Germinal center (tissue), 1 donor: ENCODE results near the gene ADRA2B.
A peak's percentile ranks its signal among the peaks of the same experiment; 100 is the strongest.

Experiments used
- DNase-seq: peaks from one replicate; pipeline ENCODE4 v3.0.0; 2012; ENCODE audit warnings: mixed read lengths, low spot score

Gene ADRA2B

DNA sequence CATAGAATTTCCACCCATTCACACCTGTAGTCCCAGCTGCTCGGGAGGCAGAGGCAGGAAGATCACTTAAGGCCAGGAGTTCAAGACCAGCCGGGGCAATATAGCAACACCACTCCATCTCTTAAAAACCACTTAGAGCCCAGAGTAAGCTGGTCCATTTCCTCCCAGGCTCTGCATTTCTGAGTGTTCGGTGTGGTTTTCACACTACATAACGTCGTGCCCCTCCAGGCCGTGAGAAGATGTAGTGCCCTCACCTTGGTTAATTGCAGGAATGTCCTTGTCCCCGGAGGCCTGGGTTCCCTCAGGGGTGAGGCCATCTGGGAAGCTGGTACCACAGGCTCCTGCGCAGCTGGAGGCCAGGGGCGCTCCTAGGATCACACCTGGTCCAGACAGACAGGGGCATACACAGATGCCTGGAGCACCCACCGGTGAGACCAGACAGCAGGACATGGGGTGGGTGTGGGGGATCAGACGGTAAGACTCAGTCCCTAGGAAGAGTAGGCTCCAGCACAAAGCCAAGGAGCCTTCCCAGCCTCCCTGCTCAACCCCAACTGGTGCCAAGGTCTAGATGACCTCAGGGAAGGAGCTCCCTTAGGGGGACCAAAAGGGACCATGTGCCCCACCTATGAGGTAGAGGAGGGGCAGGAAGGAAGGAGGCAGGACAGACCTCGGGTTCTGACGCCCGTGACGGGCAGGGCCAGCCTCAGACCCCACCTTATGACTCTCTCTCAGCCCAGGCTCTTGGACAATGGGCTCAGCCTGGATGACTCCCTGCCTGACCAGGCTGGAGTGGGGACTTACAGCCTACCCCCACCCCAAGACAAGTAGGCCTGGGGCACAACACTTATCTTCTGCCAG, 21.2 kb upstream of the ADRA2B start:
- DNase-seq: no peak

DNA sequence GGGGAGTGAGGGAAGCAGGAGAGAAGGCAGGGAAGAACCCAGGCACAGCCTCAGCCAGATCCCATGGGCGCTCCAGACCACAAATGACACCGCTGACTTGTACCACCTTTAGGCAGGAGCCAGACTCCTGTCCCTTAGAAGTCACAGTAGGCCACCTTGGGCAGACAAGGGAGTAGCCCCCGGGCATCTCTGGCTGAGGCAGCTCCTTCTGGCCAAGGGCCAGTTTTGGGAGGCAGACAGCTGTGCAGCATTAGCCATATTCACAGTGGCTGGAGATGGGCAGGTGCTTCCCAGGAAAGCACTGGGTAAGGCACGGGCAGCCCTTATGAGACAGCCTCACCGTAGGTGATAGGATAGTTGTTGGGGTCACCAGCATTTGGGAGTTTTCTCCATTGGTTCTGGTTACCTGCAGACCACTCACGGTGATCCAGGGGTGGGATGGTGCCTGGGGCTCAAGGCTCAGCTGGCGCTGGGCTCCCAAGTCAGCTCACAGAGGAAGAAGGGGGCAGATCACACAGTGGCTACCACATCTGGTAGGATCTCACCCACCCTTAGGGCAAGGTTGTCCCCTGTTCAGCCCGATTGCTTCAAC, 19.9 kb upstream of the ADRA2B start:
- DNase-seq: no peak

DNA sequence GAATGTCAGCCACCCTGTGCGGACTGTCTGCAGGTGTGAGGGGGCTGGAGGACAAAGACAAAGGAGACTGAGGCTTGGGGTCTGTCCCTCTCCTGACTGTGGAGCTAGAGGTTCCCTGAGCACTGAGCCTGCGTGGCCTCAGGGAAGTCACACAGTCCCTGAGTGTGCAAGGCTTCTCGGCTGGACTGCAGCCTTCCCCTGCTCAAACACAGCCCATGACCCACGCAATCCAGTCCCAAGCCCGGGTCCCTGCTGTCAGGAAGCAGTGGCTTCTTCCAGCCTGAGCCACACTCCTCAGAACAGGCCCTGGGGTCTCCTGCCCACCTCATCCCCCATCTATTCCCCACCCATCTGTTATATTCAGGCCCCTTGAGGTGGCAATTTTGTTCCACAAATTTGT, 19.2 kb upstream of the ADRA2B start:
- DNase-seq: no peak

- DNase-seq: no peak
These were observed 18.8 kb upstream of the ADRA2B start for GRCh38 chr2:96135171-96135570.

DNA sequence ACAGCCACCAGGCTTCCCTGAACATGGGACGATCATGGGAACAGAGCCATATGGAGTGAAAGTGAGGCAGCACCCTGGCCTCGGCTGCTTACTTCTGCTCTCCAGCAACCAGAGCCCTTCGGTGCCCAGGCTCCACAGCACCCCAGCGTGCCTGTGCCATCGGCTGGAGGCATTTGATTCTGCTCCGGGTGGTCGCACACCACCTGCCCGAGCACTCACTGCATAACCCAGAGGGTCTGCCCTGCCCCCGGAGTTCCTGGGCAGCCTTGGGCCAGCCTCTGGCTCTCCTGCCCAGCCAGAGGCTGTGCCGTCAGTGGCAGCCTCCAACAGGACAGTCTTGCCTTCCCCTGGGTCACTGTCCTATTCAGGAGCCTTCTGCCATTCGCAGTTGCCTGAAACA, 18.1 kb upstream of the ADRA2B start:
- no peak for DNase-seq

DNA sequence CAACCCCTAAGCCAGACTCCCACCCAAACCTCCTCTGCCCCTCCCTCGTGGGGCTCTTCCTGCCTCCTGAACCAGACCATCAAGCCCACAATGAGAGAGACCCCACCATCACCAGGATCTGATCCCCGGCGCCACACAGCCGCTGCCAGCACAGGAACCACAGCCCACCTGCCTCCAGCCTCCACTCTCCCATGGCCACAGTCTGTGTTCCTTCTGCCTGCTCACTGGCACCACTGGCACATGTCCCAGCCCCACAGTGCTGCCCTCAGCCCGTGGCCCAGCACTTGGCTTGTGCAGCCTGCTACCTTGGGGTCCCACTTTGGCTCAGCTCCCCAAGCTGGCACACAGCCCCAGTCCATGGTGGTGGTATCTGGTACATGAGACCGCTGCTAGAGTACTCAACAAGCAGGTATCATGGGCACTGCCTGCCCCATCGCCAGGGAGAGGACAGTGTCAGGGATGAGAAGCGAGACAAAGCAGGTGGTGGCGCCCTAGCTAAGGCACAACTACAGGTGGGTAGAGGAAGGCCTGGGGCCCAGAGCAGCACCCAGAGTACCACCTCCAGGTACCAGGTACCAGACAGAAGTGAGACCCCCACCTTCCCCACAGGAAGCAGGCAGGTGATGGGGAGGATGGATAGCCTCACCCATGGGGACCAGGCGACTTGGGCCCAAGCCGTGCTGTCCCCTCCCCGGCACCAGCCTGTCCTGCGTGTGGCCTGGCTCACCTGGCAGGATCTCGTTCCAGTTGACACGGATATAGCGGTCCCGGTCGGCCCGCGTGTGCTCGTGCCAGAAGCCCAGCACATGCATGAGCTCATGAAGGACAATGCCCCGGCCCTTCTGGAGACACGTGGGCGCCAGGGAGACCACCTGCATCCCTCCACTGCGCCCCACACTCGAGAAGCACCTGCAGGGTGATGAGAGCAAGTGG, 15.7 kb upstream of the ADRA2B start:
- no peak for DNase-seq

DNA sequence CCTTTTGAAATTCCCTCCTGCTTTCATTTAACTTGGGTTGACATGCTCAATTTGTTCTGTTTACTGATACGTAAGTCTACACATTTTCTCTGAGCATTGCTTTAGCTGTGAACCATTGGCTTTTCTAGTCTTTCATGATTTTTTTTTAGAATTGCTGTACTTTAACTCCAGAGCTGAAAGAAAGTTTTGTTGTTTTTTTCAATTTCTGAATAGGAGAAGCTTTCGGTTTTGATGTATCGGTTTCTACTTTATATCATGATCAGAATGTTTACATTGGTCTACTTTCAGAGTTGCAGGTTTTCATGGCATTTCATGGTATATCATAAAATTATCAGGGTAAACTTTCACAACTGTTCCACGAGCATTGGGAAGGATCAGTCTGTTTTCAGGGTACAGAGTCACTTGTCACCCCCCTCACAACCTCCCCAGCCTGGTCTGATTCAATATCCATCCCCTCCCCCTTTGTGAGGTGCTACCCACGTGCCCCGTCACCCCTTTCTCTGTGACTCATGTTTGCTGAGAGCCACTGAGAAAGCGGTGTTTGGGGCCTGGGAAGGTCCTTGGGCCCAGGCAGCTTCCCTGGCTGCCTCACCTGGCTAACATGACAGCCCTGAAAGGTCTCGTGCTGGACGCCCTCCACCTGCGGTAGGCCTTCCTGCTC, 14.9 kb upstream of the ADRA2B start:
- no peak for DNase-seq

DNA sequence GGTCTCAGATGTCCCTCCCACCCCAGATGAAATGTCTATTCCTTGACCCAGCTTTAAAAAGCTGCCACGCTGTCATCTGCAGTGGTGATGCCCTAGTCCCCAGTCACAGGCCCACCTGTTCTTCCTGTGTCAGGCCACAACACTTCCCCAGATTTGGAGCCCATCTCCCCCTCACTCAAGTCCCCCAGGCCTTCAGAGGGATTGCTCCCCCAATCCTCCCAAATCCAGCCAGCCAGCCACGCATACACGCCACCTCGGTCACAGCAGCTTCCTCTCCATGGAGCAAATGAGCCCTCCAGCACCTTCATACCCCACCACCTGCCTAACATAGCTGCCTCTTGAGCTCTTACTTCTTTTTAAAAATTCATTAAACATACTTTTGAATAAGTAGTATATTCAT, 14.1 kb upstream of the ADRA2B start:
- no peak for DNase-seq

DNA sequence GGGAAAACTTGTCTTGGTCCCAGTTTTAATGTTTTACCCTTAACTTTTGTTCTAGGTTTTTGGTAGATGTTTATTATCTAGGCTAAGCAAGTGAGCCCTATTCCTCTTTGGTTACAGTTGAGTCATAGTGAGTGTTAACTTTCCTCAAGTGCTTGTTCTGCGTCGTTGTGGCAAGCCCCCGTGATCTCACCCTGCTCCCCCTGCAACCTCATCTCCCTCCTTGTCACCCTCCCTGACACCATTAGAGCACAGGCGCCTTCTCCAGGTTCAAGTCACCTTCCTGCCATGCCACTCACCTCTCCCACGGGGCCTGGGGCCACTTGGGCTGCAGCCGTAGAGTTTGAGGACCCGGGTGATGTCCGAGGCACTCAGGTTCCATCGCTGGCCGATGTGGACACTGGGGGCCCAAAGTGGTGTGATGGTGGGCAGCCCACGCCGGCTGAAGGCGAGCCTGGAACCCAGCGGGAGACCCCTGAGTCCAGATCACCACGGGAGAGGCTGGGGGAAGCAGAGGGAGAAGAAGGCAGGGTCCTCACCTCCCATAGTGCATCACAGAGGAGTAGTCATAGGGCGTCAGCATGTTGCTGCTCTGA, 13.3 kb upstream of the ADRA2B start:
- DNase-seq: no peak

DNA sequence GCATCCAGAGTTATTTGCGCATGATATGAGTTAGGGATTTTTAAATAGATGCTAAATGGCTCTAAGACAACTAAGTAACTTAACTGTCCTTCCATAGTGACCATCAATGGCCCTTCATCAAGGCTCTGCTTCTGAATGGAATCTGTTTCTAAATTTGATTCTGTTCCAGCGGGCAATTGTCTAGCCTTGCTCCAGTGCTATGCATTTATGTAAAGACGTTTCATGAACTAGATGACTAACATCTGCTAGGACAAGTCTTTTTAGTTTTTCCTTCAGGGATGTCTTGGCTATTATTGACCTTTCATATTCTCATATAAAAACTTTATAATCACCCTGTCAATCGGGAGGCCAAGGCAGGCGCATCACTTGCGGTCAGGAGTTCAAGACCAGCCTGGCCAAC, 12.1 kb upstream of the ADRA2B start:
- DNase-seq: no peak

GRCh38 chr2:96124406-96125265, 8.3 kb upstream of the ADRA2B start:
- no peak for DNase-seq

DNA sequence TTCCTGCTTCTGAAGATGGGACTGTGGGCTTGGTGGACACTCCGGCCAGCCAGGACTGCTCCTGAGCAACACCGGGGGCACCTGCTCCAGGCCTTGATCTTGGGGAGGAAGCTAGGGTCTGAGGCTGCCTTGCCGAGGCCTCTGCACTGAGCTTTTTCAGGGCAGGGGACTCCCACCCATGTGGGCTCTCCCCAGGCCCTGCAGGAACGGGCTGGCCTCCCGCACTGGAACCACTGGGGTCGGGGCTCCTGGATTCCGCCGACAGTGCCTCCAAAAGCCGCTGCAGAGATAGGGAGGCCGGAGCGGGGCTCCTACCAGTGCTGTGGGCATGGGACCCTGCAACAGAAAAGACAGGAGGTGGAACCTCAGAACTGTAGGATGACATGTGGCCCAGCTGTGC, 7.6 kb upstream of the ADRA2B start:
- DNase-seq: no peak

DNA sequence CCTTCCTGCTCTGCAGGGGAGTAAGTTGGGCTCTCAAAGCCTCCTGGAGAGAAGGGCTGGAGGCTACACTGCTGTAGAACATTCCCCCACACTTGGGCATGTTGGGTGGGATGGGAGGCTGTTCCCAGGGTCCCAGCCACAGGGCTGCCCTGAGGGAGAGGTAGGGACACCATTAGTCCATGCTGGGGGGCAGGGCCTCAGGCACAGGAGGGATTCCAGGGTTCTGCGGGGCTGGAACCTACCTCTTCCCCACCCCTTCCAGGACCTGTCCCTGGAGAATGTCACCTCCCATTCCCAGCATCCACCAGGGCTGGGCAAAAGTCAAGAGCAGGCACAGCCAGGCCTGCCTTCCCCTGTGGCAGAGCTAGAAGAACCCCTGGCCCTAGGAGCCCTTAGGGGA, 6.9 kb upstream of the ADRA2B start:
- no peak for DNase-seq

DNA sequence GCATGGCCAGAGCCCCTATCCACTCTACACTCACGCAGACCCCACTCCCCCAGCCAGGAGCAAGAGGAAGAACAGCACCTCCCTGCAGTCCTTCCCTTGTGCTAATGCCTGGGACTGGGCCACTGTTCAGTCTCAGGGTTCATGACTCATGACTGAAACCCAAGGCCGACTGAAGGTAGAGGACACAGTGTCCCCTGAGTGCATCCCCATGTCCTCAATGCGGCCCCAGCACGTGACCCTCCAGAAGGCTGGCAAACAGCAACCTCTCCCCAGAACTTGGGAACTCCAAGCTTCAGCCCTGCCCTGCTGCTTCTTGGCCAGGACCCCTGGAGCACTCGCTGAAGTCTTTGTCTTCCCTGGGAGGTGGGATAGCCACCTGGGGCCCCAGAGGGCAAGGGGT, 6.0 kb upstream of the ADRA2B start:
- no peak for DNase-seq

- no peak for DNase-seq
These were observed 5.0 kb upstream of the ADRA2B start for GRCh38 chr2:96121414-96121813.

DNA sequence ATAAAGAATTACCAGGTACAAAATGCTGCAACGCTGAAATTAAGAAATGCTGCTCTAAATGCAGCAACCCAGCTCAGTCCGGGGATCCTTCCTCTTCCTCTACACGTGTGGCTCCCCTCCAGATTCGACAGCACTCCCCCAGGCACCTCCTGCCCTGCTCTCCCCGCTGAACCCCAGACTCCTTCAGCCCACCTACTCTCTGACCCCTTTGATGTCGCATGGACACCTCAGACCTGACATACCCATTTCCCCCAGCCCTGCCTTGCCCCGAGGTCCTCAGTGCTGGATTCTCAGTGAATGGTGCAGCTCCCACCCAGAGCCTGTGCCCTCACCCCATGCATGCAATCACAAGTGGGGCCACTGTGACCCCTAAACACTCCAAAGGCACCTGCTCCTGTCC, 4.6 kb upstream of the ADRA2B start:
- DNase-seq: no peak

- peak; percentile 42 for DNase-seq
These were observed 3.8 kb upstream of the ADRA2B start for GRCh38 chr2:96120091-96120720.

- no peak for DNase-seq
These were observed 3.0 kb upstream of the ADRA2B start for GRCh38 chr2:96119389-96119751.

DNA sequence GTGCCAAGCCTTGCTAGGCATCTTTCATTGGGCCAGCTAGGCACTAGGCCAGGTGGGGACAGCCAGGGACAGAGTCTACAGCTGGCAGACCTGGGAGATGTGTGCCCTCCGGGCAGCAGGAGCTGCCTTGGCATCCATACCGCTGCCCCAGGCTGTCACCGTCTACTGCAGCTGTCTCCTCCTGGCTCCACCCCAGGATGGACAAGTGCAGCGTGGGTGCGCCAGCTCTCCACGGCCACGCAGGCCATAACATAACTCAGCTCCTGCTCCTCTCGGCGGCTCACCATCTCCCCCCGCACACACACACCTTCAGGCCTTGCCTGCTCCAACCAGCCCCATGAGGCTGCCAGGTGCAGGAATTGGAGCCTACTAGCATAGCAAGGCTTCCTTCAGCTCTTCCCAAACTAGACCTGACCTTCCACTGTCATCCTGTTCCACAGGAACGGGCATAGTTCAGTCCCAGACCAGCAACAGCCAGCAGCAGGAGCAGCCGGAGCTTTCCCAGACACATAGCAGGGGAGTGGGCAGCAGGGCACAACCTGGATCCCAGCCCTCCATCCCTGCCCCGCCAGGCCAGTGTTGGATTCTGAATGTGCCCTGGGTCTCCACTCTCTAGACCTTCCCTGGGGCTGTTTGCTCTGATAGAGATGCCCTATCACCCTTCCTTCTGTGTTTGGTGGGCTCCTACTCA, 2.5 kb upstream of the ADRA2B start:
- DNase-seq: no peak
